HEK293 (cell line): ENCODE measurements around the gene SUPT3H.

Source experiments
- CTCF ChIA-PET: fragments of 350-600 bp; formaldehyde crosslinking; extraction: SDS; loops from one replicate; lab custom pipeline; 2021; ENCODE audit warnings: antibody characterized with exemption; lab: Yijun Ruan, JAX
- POLR2A ChIA-PET: fragments of 300-600 bp; formaldehyde crosslinking; extraction: SDS; loops from one replicate; lab custom pipeline; 2020; ENCODE audit warnings: antibody characterized with exemption, inconsistent platforms; lab: Yijun Ruan, JAX
- H3K27ac ChIP-seq: fragments of 200-500 bp; sonication (Bioruptor generic); 2 replicates; pipeline ENCODE4 v1.5.1; 2014; ENCODE audit warnings: low read depth, low read length, control low read depth, inconsistent platforms; ENCODE audit errors: extremely low read depth
- H3K36me3 ChIP-seq, 2 experiments: fragments of 200-500 bp in 1 of 2; sonication (Bioruptor generic) in 1 of 2; 1 replicate in 1 of 2; 2 replicates in 1 of 2; pipeline ENCODE4 v1.5.1; 2014 to 2017; ENCODE audit warnings: inconsistent platforms in 2 of 2, low read length in 2 of 2; ENCODE audit not compliant: control insufficient read depth in 2 of 2, insufficient read depth in 1 of 2
- H3K4me1 ChIP-seq: fragments of 200-500 bp; sonication (Bioruptor generic); 2 replicates; pipeline ENCODE4 v1.5.1; 2014; ENCODE audit warnings: mild to moderate bottlenecking, low read length, inconsistent platforms; ENCODE audit not compliant: control insufficient read depth, insufficient read depth
- H3K4me3 ChIP-seq: 2 replicates; pipeline ENCODE4 v1.5.1; 2011; ENCODE audit warnings: low read depth, mild to moderate bottlenecking, control low read depth, low read length, moderate library complexity
- H3K9me3 ChIP-seq: fragments of 200-500 bp; sonication (Bioruptor generic); 2 replicates; pipeline ENCODE4 v1.5.1; 2014; ENCODE audit warnings: low read depth, low read length, inconsistent platforms; ENCODE audit not compliant: control insufficient read depth, insufficient read depth
- GLIS1 ChIP-seq: fragments of 450-650 bp; formaldehyde crosslinking; IDR thresholded peaks from 2 replicates; pipeline ENCODE4 v1.5.1; 2016; ENCODE audit warnings: missing biosample characterization, missing genetic modification characterization
- IKZF3 ChIP-seq: fragments of 450-650 bp; IDR thresholded peaks from 2 replicates; pipeline ENCODE4 v1.5.0; 2018; ENCODE audit warnings: missing biosample characterization, mild to moderate bottlenecking, missing genetic modification characterization, moderate library complexity
- SCRT1 ChIP-seq: fragments of 450-650 bp; formaldehyde crosslinking; IDR thresholded peaks from 2 replicates; pipeline ENCODE4 v1.5.1; 2016; ENCODE audit warnings: missing biosample characterization, missing genetic modification characterization, borderline replicate concordance
- SP7 ChIP-seq: fragments of 450-650 bp; formaldehyde crosslinking; IDR thresholded peaks from 2 replicates; pipeline ENCODE4 v1.5.1; 2016; ENCODE audit warnings: missing biosample characterization, missing genetic modification characterization
- ZNF146 ChIP-seq: fragments of 450-650 bp; formaldehyde crosslinking; IDR thresholded peaks from 2 replicates; pipeline ENCODE4 v1.5.1; 2016; ENCODE audit warnings: missing biosample characterization, missing genetic modification characterization
- ZNF157 ChIP-seq: fragments of 450-650 bp; formaldehyde crosslinking; IDR thresholded peaks from 2 replicates; pipeline ENCODE4 v1.5.1; 2016; ENCODE audit warnings: missing biosample characterization, missing genetic modification characterization
- ZNF366 ChIP-seq: fragments of 450-650 bp; formaldehyde crosslinking; conservative IDR thresholded peaks from 2 replicates; pipeline ENCODE4 v1.5.1; 2016; ENCODE audit warnings: missing biosample characterization, missing genetic modification characterization
- ZNF473 ChIP-seq: fragments of 450-650 bp; formaldehyde crosslinking; IDR thresholded peaks from 2 replicates; pipeline ENCODE4 v1.5.1; 2017; ENCODE audit warnings: missing biosample characterization, missing genetic modification characterization
- ZNF549 ChIP-seq: fragments of 450-650 bp; IDR thresholded peaks from 2 replicates; pipeline ENCODE4 v1.5.1; 2018; ENCODE audit warnings: missing biosample characterization, missing genetic modification characterization, mild to moderate bottlenecking, inconsistent platforms, moderate library complexity
- ZNF624 ChIP-seq: fragments of 450-650 bp; formaldehyde crosslinking; IDR thresholded peaks from 2 replicates; pipeline ENCODE4 v1.5.1; 2017; ENCODE audit warnings: missing biosample characterization, missing genetic modification characterization
- ZSCAN23 ChIP-seq: fragments of 450-650 bp; formaldehyde crosslinking; IDR thresholded peaks from 2 replicates; pipeline ENCODE4 v1.5.1; 2016; ENCODE audit warnings: missing biosample characterization, missing genetic modification characterization
- TF ChIP-seq, protein P1 (sequence below): fragments of 450-650 bp; formaldehyde crosslinking; IDR thresholded peaks from 2 replicates; pipeline ENCODE4 v1.5.1; 2017; ENCODE audit warnings: missing biosample characterization, missing genetic modification characterization
- TF ChIP-seq, protein P2 (sequence below): fragments of 450-650 bp; formaldehyde crosslinking; IDR thresholded peaks from 2 replicates; pipeline ENCODE4 v1.5.1; 2016; ENCODE audit warnings: missing biosample characterization, missing genetic modification characterization
- TF ChIP-seq, protein P3 (sequence below): fragments of 450-650 bp; formaldehyde crosslinking; IDR thresholded peaks from 2 replicates; pipeline ENCODE4 v1.5.1; 2016; ENCODE audit warnings: missing biosample characterization, missing genetic modification characterization
- TF ChIP-seq, protein P4 (sequence below): fragments of 450-650 bp; formaldehyde crosslinking; IDR thresholded peaks from 2 replicates; pipeline ENCODE4 v1.5.1; 2016; ENCODE audit warnings: missing biosample characterization, missing genetic modification characterization, borderline replicate concordance
- TF ChIP-seq, protein P5 (sequence below): fragments of 450-650 bp; formaldehyde crosslinking; IDR thresholded peaks from 2 replicates; pipeline ENCODE4 v1.5.1; 2016; ENCODE audit warnings: missing biosample characterization, missing genetic modification characterization
- TF ChIP-seq, protein P6 (sequence below): fragments of 450-650 bp; formaldehyde crosslinking; IDR thresholded peaks from 2 replicates; pipeline ENCODE4 v1.5.1; 2016; ENCODE audit warnings: missing biosample characterization, missing genetic modification characterization, borderline replicate concordance

The SUPT3H gene

DNA sequence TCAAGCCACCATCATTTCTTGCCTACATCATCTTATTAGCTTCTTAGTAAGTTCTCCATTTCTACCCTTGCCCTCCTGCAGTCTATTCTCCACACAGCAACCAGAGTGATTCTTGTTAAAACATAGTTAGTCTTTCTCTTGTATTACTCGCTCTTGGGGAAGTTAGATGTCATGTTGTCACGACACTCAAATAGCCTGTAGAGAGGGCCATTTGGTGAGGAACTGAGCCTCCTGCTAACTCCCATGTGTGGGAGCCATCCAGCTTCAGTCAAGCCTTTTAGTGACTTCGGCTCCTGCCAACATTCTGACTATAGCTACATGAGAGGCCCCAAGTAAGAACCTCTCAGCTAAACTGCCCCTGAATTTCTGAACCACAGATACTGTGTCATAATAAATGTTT, 594.8 kb downstream of the SUPT3H start (continued):
- TF ChIP-seq, protein P1, sequence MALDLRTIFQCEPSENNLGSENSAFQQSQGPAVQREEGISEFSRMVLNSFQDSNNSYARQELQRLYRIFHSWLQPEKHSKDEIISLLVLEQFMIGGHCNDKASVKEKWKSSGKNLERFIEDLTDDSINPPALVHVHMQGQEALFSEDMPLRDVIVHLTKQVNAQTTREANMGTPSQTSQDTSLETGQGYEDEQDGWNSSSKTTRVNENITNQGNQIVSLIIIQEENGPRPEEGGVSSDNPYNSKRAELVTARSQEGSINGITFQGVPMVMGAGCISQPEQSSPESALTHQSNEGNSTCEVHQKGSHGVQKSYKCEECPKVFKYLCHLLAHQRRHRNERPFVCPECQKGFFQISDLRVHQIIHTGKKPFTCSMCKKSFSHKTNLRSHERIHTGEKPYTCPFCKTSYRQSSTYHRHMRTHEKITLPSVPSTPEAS (tag by site-specific recombination) = no peak
- TF ChIP-seq ZNF157 (tag by site-specific recombination) (no peak), ZNF366 (tag by site-specific recombination) (no peak), ZNF624 (tag by site-specific recombination) (no peak), ZNF146 (no peak), ZNF549 (no peak), GLIS1 (no peak)
- TF ChIP-seq, protein P2, sequence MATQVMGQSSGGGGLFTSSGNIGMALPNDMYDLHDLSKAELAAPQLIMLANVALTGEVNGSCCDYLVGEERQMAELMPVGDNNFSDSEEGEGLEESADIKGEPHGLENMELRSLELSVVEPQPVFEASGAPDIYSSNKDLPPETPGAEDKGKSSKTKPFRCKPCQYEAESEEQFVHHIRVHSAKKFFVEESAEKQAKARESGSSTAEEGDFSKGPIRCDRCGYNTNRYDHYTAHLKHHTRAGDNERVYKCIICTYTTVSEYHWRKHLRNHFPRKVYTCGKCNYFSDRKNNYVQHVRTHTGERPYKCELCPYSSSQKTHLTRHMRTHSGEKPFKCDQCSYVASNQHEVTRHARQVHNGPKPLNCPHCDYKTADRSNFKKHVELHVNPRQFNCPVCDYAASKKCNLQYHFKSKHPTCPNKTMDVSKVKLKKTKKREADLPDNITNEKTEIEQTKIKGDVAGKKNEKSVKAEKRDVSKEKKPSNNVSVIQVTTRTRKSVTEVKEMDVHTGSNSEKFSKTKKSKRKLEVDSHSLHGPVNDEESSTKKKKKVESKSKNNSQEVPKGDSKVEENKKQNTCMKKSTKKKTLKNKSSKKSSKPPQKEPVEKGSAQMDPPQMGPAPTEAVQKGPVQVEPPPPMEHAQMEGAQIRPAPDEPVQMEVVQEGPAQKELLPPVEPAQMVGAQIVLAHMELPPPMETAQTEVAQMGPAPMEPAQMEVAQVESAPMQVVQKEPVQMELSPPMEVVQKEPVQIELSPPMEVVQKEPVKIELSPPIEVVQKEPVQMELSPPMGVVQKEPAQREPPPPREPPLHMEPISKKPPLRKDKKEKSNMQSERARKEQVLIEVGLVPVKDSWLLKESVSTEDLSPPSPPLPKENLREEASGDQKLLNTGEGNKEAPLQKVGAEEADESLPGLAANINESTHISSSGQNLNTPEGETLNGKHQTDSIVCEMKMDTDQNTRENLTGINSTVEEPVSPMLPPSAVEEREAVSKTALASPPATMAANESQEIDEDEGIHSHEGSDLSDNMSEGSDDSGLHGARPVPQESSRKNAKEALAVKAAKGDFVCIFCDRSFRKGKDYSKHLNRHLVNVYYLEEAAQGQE (tag by site-specific recombination) = no peak
- TF ChIP-seq, protein P3, sequence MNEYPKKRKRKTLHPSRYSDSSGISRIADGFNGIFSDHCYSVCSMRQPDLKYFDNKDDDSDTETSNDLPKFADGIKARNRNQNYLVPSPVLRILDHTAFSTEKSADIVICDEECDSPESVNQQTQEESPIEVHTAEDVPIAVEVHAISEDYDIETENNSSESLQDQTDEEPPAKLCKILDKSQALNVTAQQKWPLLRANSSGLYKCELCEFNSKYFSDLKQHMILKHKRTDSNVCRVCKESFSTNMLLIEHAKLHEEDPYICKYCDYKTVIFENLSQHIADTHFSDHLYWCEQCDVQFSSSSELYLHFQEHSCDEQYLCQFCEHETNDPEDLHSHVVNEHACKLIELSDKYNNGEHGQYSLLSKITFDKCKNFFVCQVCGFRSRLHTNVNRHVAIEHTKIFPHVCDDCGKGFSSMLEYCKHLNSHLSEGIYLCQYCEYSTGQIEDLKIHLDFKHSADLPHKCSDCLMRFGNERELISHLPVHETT (tag by site-specific recombination) = no peak
- TF ChIP-seq, protein P4, sequence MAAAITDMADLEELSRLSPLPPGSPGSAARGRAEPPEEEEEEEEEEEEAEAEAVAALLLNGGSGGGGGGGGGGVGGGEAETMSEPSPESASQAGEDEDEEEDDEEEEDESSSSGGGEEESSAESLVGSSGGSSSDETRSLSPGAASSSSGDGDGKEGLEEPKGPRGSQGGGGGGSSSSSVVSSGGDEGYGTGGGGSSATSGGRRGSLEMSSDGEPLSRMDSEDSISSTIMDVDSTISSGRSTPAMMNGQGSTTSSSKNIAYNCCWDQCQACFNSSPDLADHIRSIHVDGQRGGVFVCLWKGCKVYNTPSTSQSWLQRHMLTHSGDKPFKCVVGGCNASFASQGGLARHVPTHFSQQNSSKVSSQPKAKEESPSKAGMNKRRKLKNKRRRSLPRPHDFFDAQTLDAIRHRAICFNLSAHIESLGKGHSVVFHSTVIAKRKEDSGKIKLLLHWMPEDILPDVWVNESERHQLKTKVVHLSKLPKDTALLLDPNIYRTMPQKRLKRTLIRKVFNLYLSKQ (tag by site-specific recombination) = no peak
- TF ChIP-seq, all 188 proteins: peak for 0

DNA sequence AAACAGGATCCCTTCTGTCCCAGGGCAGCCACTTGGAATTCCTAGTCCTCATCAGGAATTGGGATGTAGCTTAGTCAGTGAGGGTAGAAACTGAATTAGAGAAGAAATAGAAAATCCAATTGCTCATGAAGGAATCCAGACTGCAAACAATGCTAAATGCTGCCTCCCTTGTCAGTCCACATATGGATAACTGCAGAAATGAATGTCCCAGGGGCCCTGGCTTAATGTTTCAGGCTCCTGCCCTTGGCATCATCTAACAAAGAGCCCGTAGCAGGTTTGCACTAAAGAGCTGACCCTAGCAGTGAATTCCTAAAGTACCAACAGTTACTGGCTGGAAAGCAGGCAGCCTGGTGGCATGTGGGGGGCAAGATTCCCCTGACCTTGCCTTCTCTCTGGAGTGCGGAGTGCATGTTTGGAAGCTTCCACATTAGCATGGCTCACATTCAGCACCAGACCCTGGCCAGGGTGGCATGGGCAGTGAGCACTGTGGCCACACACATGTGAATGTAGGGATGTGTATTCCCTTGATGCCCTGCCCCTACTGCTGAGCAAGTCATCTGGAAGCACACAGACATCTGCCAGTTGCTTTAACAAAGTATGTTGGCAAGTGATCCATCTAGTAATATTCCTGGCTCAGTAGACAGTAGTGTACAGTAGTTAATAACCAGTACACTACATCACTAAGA, 595.7 kb downstream of the SUPT3H start:
- no peak for TF ChIP-seq IKZF3 (tag by site-specific recombination)
- no peak for TF ChIP-seq SP7 (tag by site-specific recombination)
- TF ChIP-seq ZNF473 (tag by site-specific recombination) = no peak
- H3K9me3 ChIP-seq = no peaks in the 10 kb centered on the region
- H3K4me1 ChIP-seq = no peaks in the 10 kb centered on the region
- ChIA-PET CTCF (interaction anchor here (1.2 kb wide), 2 partner anchors 9 to 126 kb away, joined by 3 to 5 read pairs; no protein-coding TSS in a partner anchor), POLR2A (interaction anchor here (0.5 kb wide), 1 partner anchor 65 kb away, joined by 3 read pairs; no protein-coding TSS in a partner anchor)
- no peak overlapping the region for H3K4me3 ChIP-seq
- H3K27ac ChIP-seq = no peak overlapping the region
- no peaks in the 10 kb centered on the region for H3K36me3 ChIP-seq

DNA sequence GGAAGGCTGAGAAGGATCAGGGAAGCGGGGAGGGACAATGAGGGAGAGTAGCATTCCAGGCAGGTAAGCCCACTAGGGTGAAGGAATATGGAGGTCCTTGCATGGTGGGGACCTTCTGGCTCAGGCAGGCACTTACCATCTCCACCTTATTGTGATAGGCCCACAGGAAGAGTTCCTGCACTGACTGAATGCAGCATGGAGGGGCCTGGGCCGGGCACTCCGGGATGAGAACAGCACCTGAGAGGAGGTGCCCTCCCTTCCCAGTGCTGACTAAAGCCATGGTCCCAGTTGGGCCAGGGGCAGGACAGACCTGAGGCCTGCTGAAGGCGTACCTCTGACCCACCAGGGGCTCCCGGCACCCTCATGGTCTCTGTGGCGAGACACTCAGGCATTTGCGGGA, 597.6 kb downstream of the SUPT3H start:
- no peaks in the 10 kb centered on the region for H3K4me1 ChIP-seq
- H3K36me3 ChIP-seq = no peaks in the 10 kb centered on the region
- ChIA-PET POLR2A (no interaction called here), CTCF (interaction anchor here (0.5 kb wide), 1 partner anchor 145 kb away, joined by 5 read pairs; no protein-coding TSS in a partner anchor)
- no peaks in the 10 kb centered on the region for H3K9me3 ChIP-seq
- no peak overlapping the region for H3K4me3 ChIP-seq
- no peak overlapping the region for H3K27ac ChIP-seq
- TF ChIP-seq, protein P5, sequence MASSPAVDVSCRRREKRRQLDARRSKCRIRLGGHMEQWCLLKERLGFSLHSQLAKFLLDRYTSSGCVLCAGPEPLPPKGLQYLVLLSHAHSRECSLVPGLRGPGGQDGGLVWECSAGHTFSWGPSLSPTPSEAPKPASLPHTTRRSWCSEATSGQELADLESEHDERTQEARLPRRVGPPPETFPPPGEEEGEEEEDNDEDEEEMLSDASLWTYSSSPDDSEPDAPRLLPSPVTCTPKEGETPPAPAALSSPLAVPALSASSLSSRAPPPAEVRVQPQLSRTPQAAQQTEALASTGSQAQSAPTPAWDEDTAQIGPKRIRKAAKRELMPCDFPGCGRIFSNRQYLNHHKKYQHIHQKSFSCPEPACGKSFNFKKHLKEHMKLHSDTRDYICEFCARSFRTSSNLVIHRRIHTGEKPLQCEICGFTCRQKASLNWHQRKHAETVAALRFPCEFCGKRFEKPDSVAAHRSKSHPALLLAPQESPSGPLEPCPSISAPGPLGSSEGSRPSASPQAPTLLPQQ (tag by site-specific recombination) = no peak
- TF ChIP-seq ZSCAN23 (tag by site-specific recombination) (no peak), SCRT1 (tag by site-specific recombination) (no peak)
- TF ChIP-seq, protein P6, sequence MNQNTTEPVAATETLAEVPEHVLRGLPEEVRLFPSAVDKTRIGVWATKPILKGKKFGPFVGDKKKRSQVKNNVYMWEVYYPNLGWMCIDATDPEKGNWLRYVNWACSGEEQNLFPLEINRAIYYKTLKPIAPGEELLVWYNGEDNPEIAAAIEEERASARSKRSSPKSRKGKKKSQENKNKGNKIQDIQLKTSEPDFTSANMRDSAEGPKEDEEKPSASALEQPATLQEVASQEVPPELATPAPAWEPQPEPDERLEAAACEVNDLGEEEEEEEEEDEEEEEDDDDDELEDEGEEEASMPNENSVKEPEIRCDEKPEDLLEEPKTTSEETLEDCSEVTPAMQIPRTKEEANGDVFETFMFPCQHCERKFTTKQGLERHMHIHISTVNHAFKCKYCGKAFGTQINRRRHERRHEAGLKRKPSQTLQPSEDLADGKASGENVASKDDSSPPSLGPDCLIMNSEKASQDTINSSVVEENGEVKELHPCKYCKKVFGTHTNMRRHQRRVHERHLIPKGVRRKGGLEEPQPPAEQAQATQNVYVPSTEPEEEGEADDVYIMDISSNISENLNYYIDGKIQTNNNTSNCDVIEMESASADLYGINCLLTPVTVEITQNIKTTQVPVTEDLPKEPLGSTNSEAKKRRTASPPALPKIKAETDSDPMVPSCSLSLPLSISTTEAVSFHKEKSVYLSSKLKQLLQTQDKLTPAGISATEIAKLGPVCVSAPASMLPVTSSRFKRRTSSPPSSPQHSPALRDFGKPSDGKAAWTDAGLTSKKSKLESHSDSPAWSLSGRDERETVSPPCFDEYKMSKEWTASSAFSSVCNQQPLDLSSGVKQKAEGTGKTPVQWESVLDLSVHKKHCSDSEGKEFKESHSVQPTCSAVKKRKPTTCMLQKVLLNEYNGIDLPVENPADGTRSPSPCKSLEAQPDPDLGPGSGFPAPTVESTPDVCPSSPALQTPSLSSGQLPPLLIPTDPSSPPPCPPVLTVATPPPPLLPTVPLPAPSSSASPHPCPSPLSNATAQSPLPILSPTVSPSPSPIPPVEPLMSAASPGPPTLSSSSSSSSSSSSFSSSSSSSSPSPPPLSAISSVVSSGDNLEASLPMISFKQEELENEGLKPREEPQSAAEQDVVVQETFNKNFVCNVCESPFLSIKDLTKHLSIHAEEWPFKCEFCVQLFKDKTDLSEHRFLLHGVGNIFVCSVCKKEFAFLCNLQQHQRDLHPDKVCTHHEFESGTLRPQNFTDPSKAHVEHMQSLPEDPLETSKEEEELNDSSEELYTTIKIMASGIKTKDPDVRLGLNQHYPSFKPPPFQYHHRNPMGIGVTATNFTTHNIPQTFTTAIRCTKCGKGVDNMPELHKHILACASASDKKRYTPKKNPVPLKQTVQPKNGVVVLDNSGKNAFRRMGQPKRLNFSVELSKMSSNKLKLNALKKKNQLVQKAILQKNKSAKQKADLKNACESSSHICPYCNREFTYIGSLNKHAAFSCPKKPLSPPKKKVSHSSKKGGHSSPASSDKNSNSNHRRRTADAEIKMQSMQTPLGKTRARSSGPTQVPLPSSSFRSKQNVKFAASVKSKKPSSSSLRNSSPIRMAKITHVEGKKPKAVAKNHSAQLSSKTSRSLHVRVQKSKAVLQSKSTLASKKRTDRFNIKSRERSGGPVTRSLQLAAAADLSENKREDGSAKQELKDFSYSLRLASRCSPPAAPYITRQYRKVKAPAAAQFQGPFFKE = no peak
